Nephron progenitor cell (in vitro differentiated cells): Measurements from ENCODE around the gene ZBTB20.

ENCODE experiments used
- DNase-seq: peaks from one replicate; pipeline ENCODE4 v3.0.0; 2021
- H3K27ac Mint-ChIP-seq: 2 replicates; pipeline ENCODE4 v1.8.0; 2021; ENCODE audit warnings: mild to moderate bottlenecking, moderate library complexity, mixed read lengths
- H3K27me3 Mint-ChIP-seq: 2 replicates; pipeline ENCODE4 v1.8.0; 2021; ENCODE audit warnings: mild to moderate bottlenecking, low read depth, mixed read lengths; ENCODE audit not compliant: poor library complexity
- H3K36me3 Mint-ChIP-seq: 2 replicates; pipeline ENCODE4 v1.8.0; 2021; ENCODE audit warnings: low read depth, mixed read lengths
- H3K4me1 Mint-ChIP-seq: 2 replicates; pipeline ENCODE4 v1.8.0; 2021; ENCODE audit warnings: mixed read lengths
- H3K4me3 Mint-ChIP-seq: 2 replicates; pipeline ENCODE4 v1.8.0; 2021; ENCODE audit warnings: mild to moderate bottlenecking, moderate library complexity, mixed read lengths
- H3K9me3 Mint-ChIP-seq: 2 replicates; pipeline ENCODE4 v1.8.0; 2021; ENCODE audit warnings: mild to moderate bottlenecking, moderate library complexity, mixed read lengths
- CTCF ChIP-seq: fragments of 200-600 bp; sonication (generic); IDR thresholded peaks from 2 replicates; pipeline ENCODE4 v1.5.0; 2021; ENCODE audit warnings: antibody characterized with exemption

The ZBTB20 gene

GRCh38 chr3:114361391-114361790, 785.7 kb downstream of the ZBTB20 start:
- Mint-ChIP-seq H3K9me3 (no peaks in the 10 kb centered on the region), H3K27ac (no peak overlapping the region)

GRCh38 chr3:114356525-114356924, 790.6 kb downstream of the ZBTB20 start:
- H3K4me3 Mint-ChIP-seq = no peak overlapping the region
- H3K36me3 Mint-ChIP-seq = no peaks in the 10 kb centered on the region
- DNase-seq = no peak
- TF ChIP-seq CTCF = no peak
- H3K9me3 Mint-ChIP-seq = no peaks in the 10 kb centered on the region
- no peaks in the 10 kb centered on the region for H3K27me3 Mint-ChIP-seq
- no peak overlapping the region for H3K27ac Mint-ChIP-seq
- H3K4me1 Mint-ChIP-seq = no peaks in the 10 kb centered on the region

More at GRCh38 chr3:114361391-114361790, 785.7 kb downstream of the ZBTB20 start:
- no peaks in the 10 kb centered on the region for H3K4me1 Mint-ChIP-seq
- TF ChIP-seq CTCF = no peak
- H3K27me3 Mint-ChIP-seq = peaks cover 10% of the 10 kb centered on the region
- DNase-seq = no peak
- no peak overlapping the region for H3K4me3 Mint-ChIP-seq
- no peaks in the 10 kb centered on the region for H3K36me3 Mint-ChIP-seq

DNA sequence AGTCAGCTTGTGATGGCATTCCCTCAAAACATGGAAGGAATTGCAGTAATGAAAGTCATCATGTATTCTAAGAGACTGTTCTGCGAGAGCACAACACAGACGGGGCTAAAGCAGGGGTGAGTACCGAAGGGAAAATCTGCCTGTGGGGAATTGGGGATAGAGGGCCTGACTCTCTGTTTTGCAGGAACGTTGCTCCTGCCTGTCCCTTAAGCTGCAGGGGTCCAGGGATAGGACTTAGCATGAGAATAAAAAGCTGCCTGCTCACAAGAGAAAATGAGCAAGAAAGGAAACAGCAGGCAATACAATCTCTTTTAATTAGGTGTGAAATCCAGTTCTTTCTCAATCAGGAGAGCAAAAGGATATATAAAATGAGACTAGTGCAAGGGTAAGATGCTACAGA, 791.0 kb downstream of the ZBTB20 start:
- Mint-ChIP-seq H3K36me3 (peaks cover 1% of the 10 kb centered on the region), H3K4me3 (no peak overlapping the region), H3K27me3 (no peaks in the 10 kb centered on the region), H3K27ac (no peak overlapping the region), H3K4me1 (no peaks in the 10 kb centered on the region), H3K9me3 (no peaks in the 10 kb centered on the region)
- DNase-seq = no peak
- TF ChIP-seq CTCF = no peak

GRCh38 chr3:114355653-114356052, 791.4 kb downstream of the ZBTB20 start:
- Mint-ChIP-seq H3K4me1 (no peaks in the 10 kb centered on the region), H3K4me3 (no peak overlapping the region), H3K27me3 (no peaks in the 10 kb centered on the region), H3K36me3 (peaks cover 4% of the 10 kb centered on the region), H3K9me3 (no peaks in the 10 kb centered on the region), H3K27ac (no peak overlapping the region)
- TF ChIP-seq CTCF = no peak
- DNase-seq = no peak

DNA sequence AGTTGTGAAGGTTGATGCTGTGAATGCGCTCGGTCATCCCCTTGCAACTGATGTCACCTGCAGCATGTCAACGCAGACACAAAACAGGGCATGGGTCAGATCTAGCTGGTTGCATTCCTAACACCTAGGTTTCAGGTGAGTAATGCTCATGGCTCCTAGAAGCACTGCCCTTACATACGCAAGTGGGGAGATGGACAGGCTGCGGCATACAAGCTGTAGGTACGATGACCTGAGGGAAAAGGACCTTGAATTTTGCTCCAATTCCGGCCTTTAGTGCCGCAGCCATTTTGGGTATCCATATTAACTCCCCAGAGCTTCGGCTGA, 795.3 kb downstream of the ZBTB20 start:
- DNase-seq = no peak
- peaks cover 4% of the 10 kb centered on the region for H3K4me1 Mint-ChIP-seq
- no peaks in the 10 kb centered on the region for H3K9me3 Mint-ChIP-seq
- H3K27me3 Mint-ChIP-seq = no peaks in the 10 kb centered on the region
- TF ChIP-seq CTCF = no peak
- H3K27ac Mint-ChIP-seq = no peak overlapping the region
- H3K36me3 Mint-ChIP-seq = peaks cover 15% of the 10 kb centered on the region
- no peak overlapping the region for H3K4me3 Mint-ChIP-seq

- H3K27me3 Mint-ChIP-seq = no peaks in the 10 kb centered on the region
- no peak overlapping the region for H3K4me3 Mint-ChIP-seq
- no peak overlapping the region for H3K27ac Mint-ChIP-seq
- H3K36me3 Mint-ChIP-seq = peaks cover 15% of the 10 kb centered on the region
- no peak for TF ChIP-seq CTCF
- no peaks in the 10 kb centered on the region for H3K9me3 Mint-ChIP-seq
- H3K4me1 Mint-ChIP-seq = peaks cover 4% of the 10 kb centered on the region
- no peak for DNase-seq
Observed at GRCh38 chr3:114351123-114351821, 795.8 kb downstream of the ZBTB20 start.
